GM12865 (cell line): ENCODE results near the gene HS6ST3.

Source experiments
- DNase-seq: peaks from one replicate; pipeline ENCODE4 v3.0.0; 2010; ENCODE audit warnings: low read depth
- H3K4me3 ChIP-seq: 2 replicates; pipeline ENCODE4 v1.5.1; 2011; ENCODE audit warnings: mild to moderate bottlenecking, low read depth, low read length, control low read depth
- CTCF ChIP-seq: IDR thresholded peaks from 2 replicates; pipeline ENCODE4 v1.5.1; 2011; ENCODE audit warnings: low read length, control low read depth, low read depth, inconsistent platforms; ENCODE audit not compliant: insufficient read depth; ENCODE audit errors: missing control alignments

The HS6ST3 gene

DNA sequence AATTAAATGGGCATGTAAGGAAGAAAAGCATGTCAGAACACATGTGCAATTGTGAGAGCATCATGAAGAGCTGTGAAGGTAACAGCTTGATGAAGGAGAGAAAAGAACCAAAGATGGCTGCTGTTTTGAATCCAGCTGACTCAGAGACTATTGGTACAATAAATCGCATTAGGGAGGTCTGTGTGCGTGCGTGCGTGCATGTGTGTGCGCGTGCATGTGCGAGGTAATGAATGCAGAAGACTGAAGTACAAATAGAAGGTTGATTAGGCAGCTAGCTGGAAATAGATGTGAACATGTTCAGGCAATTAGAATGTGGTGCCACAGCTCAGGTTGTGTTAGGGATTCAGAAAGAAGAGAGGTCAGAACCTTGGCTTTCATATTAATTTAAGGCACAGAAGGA is 463.9 kb downstream of the HS6ST3 start:
- TF ChIP-seq CTCF, result no peak
- no peak overlapping the region for H3K4me3 ChIP-seq
- no peak for DNase-seq

- DNase-seq, result no peak
- H3K4me3 ChIP-seq, result no peak overlapping the region
- TF ChIP-seq CTCF, result no peak
Measured at GRCh38 chr13:96573563-96573962, 483.7 kb downstream of the HS6ST3 start.

DNA sequence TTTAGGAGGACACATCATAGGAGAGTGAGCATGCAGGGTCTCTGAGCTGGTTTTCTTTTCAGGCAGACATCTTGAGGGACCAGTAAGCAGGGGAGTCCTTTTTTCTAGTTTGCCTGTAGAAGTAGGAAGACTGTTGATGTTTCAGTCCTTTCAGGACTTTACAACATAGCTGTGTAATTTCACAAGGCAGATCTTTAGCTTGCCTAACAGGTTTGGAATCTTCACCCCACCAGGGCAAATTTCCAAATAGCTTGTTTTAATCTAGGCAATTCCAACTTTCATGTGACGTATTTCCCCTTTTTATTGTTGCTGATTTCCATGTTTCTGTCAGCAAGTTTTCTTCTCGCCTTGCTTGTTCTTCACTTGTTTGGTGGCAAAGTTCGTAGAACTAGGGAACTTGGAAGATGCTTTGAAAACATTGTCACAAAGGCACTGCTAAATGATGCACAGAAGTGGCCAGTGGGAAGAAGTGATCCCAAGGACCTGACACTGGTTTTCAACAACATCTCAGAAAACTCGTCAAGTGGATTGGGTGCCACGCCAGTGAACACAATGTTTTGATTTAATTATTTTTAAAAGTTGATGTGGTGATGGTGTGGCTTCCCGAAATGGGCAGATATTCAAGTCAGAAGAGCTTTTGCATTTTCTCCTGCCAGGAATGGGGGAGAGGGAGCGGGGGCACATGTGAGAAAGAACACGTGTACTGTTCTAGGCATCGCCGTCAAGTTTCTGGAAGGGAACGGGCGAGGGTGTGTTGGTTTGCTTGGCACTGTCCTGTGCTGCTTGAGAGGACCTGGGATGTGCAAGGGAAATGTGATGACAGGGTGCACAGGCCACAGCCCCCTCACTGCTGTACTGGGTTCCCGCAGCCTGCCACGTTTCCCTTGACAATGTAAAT is 485.8 kb downstream of the HS6ST3 start:
- no peak overlapping the region for H3K4me3 ChIP-seq
- TF ChIP-seq CTCF, result no peak
- DNase-seq, result no peak

GRCh38 chr13:96581741-96582140 is 491.8 kb downstream of the HS6ST3 start:
- no peak for DNase-seq
- TF ChIP-seq CTCF, result no peak

DNA sequence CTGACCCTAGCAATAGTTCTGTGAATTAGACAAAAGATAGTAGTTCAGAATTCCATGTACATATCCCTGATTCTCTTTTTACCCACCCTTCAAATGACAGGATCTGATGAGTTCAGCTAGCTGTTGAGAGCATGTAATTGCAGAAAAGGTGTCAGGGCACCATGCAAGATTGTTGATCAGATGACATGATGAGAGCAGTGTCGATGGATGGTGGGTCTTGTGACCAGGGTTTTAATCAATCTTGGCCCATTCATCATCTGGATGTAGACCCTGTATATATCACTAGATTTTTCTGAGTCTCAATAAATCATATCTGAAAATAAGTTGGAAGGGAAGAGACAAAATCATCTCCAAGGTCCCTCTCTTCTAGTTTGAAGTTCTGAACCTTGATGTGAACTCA is 525.3 kb downstream of the HS6ST3 start:
- TF ChIP-seq CTCF, result no peak
- no peak overlapping the region for H3K4me3 ChIP-seq
- no peak for DNase-seq

More at GRCh38 chr13:96581741-96582140, 491.8 kb downstream of the HS6ST3 start:
- H3K4me3 ChIP-seq, result no peak overlapping the region

DNA sequence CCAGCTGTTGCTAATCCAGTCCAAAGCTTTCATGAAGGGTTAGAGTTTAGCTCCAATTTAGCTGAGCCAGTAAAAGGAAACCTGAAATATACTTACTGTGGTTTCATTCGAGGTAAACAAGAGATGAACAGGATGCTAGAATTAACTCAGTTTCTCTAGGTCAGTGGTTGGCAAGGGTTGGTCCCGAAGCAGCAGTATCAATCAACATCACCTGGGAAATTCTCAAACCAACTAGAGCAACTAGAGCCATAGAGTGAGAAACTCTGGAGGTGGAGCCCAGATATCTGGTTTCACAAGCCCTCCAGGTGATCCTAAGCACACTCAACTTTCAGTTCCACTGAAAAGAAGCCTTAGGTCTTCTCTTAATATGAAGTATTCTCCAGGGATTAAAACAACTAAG is 527.6 kb downstream of the HS6ST3 start:
- DNase-seq, result no peak
- TF ChIP-seq CTCF, result no peak
- H3K4me3 ChIP-seq, result no peak overlapping the region
